ENCODE measurements around the gene PCDHA6.
A peak's percentile ranks its signal among the peaks of the same experiment; 100 is the strongest.
"Not testable (repeated sequence)": the region's sequence is repeated elsewhere in the genome, so short reads cannot be mapped to it uniquely, and the experiment has no call there.

The PCDHA6 gene

GRCh38 chr5:140827704-140828361 is at the start of gene PCDHA6:
Gene PCDHA6, plus strand, starts transcription at chr5:140827960. Its CDS starts 132 bp downstream, at chr5:140828092.
- no peak for DNase-seq

DNA sequence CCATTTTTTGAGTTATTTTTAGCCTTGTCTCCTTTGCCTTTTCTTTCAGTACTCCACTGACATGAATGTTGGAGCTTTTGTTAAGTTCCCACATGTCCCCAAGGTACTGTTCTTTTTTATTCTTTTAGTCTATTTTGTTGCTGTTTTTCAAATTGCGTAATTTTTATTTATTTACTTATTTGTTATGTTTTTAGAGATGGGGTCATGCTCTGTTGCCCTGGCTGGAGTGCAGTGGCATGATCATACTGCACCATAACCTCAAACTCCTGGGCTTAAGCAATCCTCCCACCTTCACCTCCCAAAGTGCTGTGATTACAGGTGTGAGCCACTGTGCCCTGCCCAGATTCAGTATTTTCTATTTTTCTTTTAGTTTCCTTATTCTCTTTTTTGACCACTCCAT is 47.2 kb upstream of the PCDHA6 start:
- DNase-seq = no peak

DNA sequence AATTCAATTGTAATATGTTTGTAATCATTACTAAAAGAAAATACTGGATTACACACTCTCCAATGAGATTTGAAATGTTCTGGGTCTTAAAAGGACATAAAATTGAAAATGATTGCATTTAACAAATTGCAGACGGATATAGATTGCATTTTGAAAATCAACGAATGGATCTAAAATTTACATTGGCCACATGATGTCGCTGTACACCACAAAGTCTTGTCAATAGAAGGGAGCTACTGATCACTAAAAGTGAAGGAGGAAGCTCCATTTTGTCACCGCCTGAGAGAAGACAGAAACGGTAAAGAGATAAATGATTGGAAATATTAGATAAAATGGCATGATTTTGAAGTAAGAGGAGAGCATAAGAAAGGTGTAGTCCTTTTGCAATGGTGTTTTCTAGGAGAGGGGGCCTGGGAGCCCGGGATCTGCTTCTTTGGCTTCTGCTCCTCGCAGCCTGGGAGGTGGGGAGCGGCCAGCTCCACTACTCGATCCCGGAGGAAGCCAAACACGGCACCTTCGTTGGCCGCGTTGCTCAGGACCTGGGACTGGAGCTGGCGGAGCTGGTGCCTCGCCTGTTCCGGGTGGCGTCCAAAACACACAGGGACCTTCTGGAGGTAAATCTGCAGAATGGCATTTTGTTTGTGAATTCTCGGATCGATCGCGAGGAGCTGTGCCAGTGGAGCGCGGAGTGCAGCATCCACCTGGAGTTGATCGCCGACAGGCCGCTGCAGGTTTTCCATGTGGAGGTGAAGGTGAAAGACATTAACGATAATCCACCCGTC is 41.7 kb upstream of the PCDHA6 start, which contains the start of gene PCDHA1:
Gene PCDHA1 (plus strand): TSS at position 236 of the 782 bp plus-strand sequence.
- peak; percentile 26 for DNase-seq

- DNase-seq = not testable (repeated sequence)
Observed at GRCh38 chr5:140787422-140787821, 40.3 kb upstream of the PCDHA6 start.

DNA sequence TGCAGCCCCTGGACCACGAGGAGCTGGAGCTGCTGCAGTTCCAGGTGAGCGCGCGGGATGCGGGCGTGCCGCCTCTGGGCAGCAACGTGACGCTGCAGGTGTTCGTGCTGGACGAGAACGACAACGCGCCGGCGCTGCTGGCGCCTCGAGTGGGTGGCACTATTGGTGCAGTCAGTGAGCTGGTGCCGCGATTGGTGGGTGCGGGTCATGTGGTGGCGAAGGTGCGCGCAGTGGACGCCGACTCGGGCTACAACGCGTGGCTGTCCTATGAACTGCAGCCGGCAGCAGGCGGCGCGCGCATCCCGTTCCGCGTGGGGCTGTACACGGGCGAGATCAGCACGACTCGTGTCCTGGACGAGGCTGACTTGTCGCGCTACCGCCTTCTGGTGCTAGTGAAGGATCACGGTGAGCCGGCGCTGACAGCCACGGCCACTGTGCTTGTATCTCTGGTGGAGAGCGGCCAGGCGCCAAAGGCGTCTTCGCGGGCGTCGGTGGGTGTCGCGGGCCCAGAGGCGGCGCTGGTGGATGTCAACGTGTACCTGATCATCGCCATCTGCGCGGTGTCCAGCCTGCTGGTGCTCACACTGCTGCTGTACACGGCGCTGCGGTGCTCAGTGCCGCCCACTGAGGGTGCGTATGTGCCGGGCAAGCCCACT is 39.8 kb upstream of the PCDHA6 start:
- DNase-seq = not testable (repeated sequence)

DNA sequence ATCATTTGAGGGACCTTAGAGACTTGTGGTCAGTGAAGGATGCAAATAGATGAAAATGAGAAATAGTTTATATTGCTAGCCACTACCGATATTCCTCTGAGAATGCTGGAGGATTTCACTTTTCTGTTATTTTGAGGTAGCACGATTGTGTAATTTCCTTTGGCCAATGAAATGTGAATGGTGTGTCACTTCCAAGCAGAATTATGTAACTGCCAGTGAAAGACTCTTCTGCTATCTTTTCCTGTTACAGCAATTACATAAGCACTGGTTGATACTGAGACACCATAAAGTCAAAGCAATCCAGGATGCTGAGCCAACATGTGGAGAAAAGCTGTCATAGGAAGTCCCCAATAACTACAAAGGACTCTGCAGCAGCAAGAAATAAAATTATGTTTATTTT is 36.7 kb upstream of the PCDHA6 start:
- DNase-seq = peak; percentile 5

DNA sequence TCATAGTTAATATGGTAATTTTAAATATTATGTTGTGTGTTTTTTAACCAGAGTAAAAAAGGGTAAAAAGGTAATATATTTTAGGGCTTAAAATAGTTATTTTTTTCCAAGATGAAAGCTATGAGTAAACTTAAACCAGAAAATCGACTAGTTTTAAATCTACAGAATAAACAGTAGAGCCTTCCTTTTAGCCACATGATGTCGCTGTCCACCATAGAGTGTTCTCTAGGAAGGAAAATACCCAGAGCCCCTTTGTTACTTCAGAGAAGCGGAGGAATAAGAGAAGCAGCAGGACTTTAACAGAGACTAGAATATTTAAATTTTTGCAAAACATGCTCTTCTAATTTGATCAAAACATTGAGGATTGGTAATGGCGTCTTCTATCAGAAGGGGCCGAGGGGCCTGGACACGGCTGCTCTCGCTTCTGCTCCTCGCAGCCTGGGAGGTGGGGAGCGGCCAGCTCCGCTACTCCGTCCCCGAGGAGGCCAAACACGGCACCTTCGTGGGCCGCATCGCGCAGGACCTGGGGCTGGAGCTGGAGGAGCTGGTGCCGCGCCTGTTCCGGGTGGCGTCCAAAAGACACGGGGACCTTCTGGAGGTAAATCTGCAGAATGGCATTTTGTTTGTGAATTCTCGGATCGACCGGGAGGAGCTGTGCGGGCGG is 33.0 kb upstream of the PCDHA6 start, which contains the start of gene PCDHA2:
Gene PCDHA2 (plus strand): TSS at position 258 of the 664 bp plus-strand sequence.
- no peak for DNase-seq

DNA sequence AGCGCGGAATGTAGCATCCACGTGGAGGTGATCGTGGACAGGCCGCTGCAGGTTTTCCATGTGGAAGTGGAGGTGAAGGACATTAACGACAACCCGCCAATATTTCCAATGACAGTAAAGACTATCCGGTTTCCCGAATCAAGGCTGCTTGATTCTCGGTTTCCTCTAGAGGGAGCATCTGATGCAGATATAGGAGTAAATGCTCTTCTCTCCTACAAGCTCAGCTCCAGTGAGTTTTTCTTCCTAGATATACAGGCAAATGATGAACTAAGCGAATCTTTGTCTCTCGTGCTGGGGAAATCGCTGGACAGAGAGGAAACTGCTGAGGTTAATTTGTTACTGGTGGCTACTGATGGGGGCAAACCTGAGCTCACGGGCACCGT is 32.5 kb upstream of the PCDHA6 start:
- peak; percentile 13 for DNase-seq

DNA sequence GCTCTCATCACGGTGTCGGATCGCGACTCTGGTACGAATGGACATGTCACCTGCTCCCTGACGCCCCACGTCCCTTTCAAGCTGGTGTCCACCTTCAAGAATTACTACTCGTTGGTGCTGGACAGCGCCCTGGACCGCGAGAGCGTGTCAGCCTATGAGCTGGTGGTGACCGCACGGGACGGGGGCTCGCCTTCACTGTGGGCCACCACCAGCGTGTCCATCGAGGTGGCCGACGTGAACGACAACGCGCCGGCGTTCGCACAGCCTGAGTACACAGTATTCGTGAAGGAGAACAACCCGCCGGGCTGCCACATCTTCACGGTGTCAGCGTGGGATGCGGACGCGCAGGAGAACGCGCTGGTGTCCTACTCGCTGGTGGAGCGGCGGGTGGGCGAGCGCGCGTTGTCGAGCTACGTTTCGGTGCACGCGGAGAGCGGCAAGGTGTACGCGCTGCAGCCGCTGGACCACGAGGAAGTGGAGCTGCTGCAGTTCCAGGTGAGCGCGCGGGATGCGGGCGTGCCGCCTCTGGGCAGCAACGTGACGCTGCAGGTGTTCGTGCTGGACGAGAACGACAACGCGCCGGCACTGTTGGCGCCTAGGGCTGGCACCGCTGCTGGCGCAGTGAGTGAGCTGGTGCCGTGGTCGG is 31.6 kb upstream of the PCDHA6 start:
- not testable (repeated sequence) for DNase-seq

GRCh38 chr5:140796718-140797095 is 31.1 kb upstream of the PCDHA6 start:
- DNase-seq = no peak

DNA sequence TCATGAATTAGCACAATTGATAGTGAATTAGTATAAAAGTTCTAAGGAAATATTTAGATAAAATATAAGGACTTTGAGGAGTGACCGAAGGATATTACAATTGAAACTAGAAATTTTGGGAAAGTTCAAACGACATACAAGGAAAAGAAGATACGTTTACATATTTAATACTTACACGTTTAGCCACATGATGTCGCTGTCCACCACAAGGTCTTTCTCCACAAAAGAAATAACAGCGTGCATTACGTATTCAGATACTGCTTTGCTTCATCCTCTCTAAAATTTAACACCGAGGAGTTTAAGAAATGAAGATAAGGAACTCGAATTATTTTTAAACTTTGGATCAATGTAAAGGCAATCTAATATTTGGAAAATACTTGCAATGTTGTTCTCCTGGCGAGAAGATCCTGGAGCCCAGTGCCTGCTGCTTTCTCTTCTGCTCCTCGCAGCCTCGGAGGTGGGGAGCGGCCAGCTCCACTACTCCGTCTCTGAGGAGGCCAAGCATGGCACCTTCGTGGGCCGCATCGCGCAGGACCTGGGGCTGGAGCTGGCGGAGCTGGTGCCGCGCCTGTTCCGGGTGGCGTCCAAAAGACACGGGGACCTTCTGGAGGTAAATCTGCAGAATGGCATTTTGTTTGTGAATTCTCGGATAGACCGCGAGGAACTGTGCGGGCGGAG is 26.8 kb upstream of the PCDHA6 start, which contains the start of gene PCDHA3:
Gene PCDHA3 (plus strand): TSS at position 242 of the 678 bp plus-strand sequence.
- peak; percentile 20 for DNase-seq

DNA sequence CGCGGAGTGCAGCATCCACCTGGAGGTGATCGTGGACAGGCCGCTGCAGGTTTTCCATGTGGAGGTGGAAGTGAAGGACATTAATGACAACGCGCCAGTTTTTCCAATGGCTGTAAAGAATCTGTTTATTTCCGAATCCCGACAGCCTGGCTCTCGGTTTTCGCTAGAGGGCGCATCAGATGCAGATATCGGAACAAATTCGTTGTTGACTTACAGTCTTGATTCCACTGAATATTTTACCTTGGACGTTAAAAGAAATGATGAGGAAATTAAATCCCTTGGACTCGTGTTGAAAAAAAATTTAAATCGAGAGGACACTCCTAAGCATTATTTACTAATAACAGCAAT is 26.3 kb upstream of the PCDHA6 start:
- no peak for DNase-seq

GRCh38 chr5:140802381-140802780 is 25.4 kb upstream of the PCDHA6 start:
- DNase-seq = not testable (repeated sequence)

DNA sequence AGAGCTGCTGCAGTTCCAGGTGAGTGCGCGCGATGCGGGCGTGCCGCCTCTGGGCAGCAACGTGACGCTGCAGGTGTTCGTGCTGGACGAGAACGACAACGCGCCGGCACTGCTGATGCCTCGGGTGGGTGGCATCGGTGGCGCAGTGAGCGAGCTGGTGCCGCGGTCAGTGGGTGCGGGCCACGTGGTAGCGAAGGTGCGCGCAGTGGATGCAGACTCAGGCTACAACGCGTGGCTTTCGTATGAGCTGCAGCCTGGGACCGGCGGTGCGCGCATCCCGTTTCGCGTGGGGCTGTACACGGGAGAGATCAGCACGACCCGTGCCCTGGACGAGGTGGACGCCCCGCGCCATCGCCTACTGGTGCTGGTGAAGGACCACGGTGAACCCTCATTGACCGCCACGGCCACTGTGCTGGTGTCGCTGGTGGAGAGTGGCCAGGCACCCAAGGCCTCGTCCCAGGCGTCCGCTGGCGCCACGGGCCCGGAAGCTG is 24.9 kb upstream of the PCDHA6 start:
- no peak for DNase-seq

DNA sequence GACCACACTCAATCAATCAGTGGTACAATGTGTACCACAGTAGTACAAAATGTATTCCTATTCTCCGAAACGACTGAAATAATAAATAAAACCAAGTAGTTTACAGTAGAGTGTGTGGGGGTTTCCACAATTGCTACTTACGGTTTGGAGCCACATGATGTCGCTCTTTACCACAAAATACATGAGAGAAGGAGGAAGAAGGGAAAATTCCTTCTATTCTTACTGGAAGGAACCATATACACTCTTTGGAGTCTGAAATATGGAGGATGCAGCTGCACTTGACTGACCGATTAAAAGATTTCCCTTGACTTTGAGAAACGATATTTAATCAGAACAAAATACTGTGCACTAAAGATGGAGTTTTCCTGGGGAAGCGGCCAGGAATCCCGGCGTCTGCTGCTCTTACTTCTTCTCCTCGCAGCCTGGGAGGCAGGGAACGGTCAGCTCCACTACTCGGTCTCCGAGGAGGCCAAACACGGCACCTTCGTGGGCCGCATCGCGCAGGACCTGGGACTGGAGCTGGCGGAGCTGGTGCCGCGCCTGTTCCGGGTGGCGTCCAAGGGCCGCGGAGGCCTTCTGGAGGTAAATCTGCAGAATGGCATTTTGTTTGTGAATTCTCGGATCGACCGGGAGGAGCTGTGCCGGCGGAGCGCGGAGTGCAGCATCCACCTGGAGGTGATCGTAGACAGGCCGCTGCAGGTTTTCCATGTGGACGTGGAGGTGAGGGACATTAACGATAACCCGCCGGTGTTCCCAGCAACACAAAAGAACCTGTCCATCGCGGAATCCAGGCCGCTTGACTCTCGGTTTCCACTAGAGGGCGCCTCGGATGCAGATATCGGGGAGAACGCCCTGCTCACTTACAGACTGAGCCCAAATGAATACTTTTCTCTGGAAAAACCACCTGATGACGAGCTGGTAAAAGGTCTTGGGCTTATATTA is 20.7 kb upstream of the PCDHA6 start, which contains the start of gene PCDHA4:
Gene PCDHA4 (plus strand): TSS at position 235 of the 942 bp plus-strand sequence.
- peak; percentile 44 for DNase-seq

GRCh38 chr5:140808241-140808888 is 19.4 kb upstream of the PCDHA6 start:
- not testable (repeated sequence) for DNase-seq

GRCh38 chr5:140808889-140809291 is 18.9 kb upstream of the PCDHA6 start:
- DNase-seq = no peak

- DNase-seq = peak; percentile 58
Observed at GRCh38 chr5:140821375-140822280, 6.1 kb upstream of the PCDHA6 start, which contains the start of gene PCDHA5. Gene PCDHA5, plus strand, starts transcription at chr5:140821613.

DNA sequence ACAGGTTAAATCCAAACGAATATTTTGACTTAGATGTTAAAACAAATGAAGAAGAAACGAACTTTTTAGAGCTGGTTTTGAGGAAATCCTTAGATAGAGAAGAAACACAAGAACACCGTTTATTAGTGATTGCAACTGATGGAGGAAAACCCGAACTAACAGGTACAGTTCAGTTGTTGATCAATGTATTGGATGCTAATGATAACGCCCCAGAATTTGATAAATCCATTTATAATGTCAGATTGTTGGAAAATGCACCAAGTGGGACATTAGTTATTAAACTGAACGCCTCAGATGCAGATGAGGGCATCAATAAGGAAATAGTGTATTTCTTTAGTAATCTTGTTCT is 5.5 kb upstream of the PCDHA6 start:
- DNase-seq = no peak
